GM10266 (cell line): ENCODE results near the gene CCN6.

ENCODE experiments used
- DNase-seq: peaks from one replicate; pipeline ENCODE4 v3.0.0; 2012; ENCODE audit errors: extremely low spot score
- TF ChIP-seq, protein P1 (sequence below): IDR thresholded peaks from 2 replicates; pipeline ENCODE4 v1.5.1; 2012; ENCODE audit warnings: mild to moderate bottlenecking, low read depth; ENCODE audit not compliant: control insufficient read depth, insufficient read depth; ENCODE audit errors: missing control alignments

The CCN6 gene

DNA sequence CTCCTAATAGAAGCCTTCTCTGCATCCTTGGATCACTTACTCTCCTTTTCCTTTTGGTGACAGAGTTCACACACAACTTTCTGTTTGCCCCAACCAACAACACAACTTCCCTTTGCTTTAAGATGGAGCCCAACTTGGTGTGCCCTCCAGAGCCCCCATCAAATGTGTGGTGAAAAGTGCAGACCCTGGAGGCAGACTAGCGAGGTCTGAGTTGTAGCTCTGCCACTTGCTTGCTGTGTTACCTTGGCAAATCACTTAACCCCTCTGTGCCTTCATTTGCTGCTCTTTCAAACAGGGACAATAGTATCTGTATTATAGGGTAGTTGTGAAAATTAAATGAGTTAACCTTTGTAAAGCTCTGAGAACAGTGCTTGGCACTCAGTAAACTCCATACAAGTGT lies 34.3 kb upstream of the CCN6 start:
- TF ChIP-seq, protein P1, sequence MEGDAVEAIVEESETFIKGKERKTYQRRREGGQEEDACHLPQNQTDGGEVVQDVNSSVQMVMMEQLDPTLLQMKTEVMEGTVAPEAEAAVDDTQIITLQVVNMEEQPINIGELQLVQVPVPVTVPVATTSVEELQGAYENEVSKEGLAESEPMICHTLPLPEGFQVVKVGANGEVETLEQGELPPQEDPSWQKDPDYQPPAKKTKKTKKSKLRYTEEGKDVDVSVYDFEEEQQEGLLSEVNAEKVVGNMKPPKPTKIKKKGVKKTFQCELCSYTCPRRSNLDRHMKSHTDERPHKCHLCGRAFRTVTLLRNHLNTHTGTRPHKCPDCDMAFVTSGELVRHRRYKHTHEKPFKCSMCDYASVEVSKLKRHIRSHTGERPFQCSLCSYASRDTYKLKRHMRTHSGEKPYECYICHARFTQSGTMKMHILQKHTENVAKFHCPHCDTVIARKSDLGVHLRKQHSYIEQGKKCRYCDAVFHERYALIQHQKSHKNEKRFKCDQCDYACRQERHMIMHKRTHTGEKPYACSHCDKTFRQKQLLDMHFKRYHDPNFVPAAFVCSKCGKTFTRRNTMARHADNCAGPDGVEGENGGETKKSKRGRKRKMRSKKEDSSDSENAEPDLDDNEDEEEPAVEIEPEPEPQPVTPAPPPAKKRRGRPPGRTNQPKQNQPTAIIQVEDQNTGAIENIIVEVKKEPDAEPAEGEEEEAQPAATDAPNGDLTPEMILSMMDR = no peak
- DNase-seq = no peak

DNA sequence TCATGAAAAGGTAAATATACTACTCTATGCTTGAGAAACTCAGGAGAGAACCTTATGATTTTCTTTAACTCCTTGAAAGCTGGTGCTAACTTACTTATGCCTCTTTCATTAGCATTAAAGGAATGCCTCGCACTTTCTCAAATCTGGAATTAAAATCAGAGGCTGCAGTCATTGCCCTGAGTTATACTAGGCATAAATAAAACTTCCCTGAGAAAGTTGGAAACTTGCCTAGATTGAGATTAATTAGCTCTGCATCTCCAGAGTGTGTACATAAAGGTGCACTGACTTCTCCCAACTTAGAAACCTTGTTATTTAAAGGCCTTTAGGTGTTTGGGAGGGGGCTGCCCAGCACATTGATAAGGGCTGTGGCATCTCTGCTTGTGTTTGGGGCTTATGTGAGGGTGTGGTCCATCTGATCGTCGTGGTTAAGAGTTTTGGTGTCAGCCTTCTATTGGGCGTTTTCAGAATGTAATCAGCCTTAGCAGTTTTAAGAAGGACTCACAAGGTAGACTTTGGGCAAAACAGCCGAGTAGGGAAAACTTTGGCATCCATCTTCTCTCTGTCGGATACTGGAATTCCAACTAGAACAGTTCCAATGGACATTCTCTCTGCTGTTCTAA lies 32.1 kb upstream of the CCN6 start:
- no peak for DNase-seq
- TF ChIP-seq, protein P1 = no peak

DNA sequence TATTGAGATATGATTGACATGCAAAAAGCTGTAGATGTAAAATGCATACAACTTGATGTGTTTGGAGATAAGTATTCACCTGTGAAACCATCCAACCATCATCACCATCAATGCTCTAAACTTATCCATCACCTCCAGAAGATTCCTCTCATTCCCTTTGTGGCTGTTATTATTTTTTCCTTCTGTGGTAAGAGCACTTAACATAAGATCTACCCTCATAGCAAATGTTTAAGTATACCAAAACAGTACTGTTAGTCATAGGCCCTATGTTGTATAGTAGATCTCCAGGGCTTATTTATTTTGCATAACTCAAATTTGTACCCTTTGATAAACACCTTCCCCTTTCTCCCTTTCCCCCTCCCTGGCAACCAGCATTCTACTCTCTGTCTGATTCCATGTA lies 31.2 kb upstream of the CCN6 start:
- TF ChIP-seq, protein P1 = no peak

DNA sequence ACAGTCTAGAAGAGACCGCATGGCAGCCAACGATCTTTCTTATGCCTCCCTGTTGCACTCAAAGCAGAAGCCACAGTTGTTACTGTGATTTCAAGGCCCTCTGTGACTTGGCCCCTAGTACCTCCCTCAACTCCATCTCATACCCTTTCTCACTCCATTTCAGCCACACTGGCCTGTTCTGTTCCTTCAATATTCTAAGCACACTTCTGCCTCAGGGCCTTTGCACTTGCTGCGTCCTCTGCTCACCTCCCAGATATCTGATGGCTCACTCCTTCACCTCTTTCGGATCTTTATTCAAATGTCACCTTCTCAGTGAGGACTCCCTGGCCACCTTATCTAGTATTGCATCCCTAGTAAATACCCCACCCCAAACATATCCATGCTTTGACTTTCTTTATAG lies 29.4 kb upstream of the CCN6 start:
- TF ChIP-seq, protein P1 = no peak
- DNase-seq = no peak

More for the DNA sequence above, 31.2 kb upstream of the CCN6 start:
- DNase-seq = no peak

DNA sequence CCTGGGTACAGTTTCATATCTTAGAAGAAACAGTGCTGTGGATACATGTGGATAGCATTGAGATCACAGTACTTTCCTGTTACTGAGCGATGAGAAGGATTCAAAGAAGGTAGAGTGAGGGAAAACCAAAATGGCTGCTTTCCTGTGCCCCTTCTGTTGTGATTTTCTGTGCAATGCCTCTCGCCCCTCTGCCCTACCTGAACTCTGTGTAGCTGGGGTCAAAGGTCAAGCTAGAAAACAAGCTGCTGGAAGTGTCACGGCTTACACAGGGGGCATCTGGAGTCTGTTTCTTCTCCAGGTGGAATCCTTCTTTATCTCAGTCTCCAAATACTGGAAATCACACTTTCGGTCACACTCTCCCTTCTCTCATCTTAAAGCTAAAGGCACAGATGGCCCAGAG lies 27.0 kb upstream of the CCN6 start:
- TF ChIP-seq, protein P1 = no peak
- DNase-seq = no peak

DNA sequence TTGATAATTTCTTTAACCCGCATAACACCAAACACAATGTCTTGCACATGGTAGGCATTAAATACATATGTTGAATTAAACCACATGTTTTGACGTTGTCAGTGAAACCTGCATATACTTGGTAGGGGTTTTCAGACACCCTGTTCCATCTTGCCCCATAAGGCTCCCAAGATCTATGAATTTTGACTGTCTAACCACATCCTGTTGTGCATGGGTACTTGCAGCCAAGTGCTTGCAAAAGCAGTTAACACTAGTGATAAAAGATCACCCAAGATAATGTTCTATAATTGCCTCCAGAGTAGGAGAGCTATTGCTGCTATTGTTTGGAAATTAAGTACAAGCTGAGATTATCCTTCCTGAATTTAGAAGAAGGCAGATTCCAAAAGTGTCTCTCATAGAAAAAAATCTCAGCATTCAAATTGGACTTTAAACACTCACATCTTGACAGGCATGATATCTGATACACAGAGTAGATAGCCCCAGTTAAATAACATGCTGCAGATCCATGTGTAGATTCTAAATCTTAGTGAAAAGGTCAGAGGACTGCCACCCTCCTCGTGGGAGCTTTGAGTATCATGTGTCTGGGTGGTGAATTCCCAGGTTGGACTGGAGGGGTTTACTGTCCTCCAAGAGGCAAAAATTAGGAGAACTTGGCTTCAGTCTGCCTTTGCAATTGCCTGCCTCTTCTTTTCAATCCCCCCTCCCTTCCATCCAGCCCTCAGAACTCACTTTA lies 25.8 kb upstream of the CCN6 start:
- TF ChIP-seq, protein P1 = no peak
- DNase-seq = no peak
